H9 (cell line): ENCODE data around the gene CHD6. TPM values are rescaled to one million over a fixed set of nuclear protein-coding genes. Genes with fewer than 3 reads are reported as not detected.

Experiments
- DNase-seq: peaks from one replicate; pipeline ENCODE4 v3.0.0-alpha.2; 2017
- H2AFZ ChIP-seq: one replicate; pipeline ENCODE4 v1.6.1; 2013; ENCODE audit warnings: mild to moderate bottlenecking, low read length, control low read depth, moderate library complexity
- H2AK5ac ChIP-seq: 2 replicates; pipeline ENCODE4 v1.6.1; 2013; ENCODE audit warnings: low read length, control low read depth, mixed read lengths; ENCODE audit not compliant: insufficient read length
- H2BK120ac ChIP-seq: one replicate; pipeline ENCODE4 v1.6.1; 2013; ENCODE audit warnings: low read depth, mild to moderate bottlenecking, low read length, control low read depth, inconsistent platforms; ENCODE audit not compliant: poor library complexity, severe bottlenecking
- H2BK12ac ChIP-seq: 2 replicates; pipeline ENCODE4 v1.6.1; 2013; ENCODE audit warnings: low read length, control low read depth, mixed read lengths, low read depth; ENCODE audit not compliant: insufficient read length
- H2BK15ac ChIP-seq: 2 replicates; pipeline ENCODE4 v1.6.1; 2013; ENCODE audit warnings: low read depth, low read length, control low read depth
- H2BK20ac ChIP-seq: one replicate; pipeline ENCODE4 v1.6.1; 2013; ENCODE audit warnings: low read depth, mild to moderate bottlenecking, low read length, control low read depth, inconsistent platforms; ENCODE audit not compliant: poor library complexity, severe bottlenecking
- H2BK5ac ChIP-seq: 2 replicates; pipeline ENCODE4 v1.6.1; 2013; ENCODE audit warnings: low read length, control low read depth, mixed read lengths; ENCODE audit not compliant: insufficient read length
- H3K14ac ChIP-seq: 2 replicates; pipeline ENCODE4 v1.6.1; 2013; ENCODE audit warnings: low read length, control low read depth; ENCODE audit not compliant: insufficient read depth
- H3K18ac ChIP-seq: 2 replicates; pipeline ENCODE4 v1.6.1; 2013; ENCODE audit warnings: low read depth, mild to moderate bottlenecking, mixed read lengths, low read length, control low read depth; ENCODE audit not compliant: insufficient read length
- H3K23ac ChIP-seq: 2 replicates; pipeline ENCODE4 v1.6.1; 2013; ENCODE audit warnings: low read length, control low read depth, mixed read lengths, low read depth; ENCODE audit not compliant: insufficient read length
- H3K23me2 ChIP-seq: 2 replicates; pipeline ENCODE4 v1.6.1; 2013; ENCODE audit warnings: low read depth, mild to moderate bottlenecking, mixed read lengths, low read length, control low read depth; ENCODE audit not compliant: insufficient read length, poor library complexity, severe bottlenecking
- H3K27ac ChIP-seq: 2 replicates; pipeline ENCODE4 v1.5.1; 2013; ENCODE audit warnings: low read length, control low read depth, mixed read lengths, low read depth; ENCODE audit not compliant: insufficient read length
- H3K27me3 ChIP-seq: 2 replicates; pipeline ENCODE4 v1.6.1; 2013; ENCODE audit warnings: low read length, control low read depth, inconsistent platforms; ENCODE audit not compliant: insufficient read depth
- H3K4ac ChIP-seq: 2 replicates; pipeline ENCODE4 v1.6.1; 2013; ENCODE audit warnings: low read depth, mild to moderate bottlenecking, control low read depth, inconsistent platforms, low read length, moderate library complexity
- H3K4me1 ChIP-seq: 2 replicates; pipeline ENCODE4 v1.6.1; 2013; ENCODE audit warnings: low read length, control low read depth, inconsistent platforms; ENCODE audit not compliant: insufficient read depth
- H3K4me2 ChIP-seq: 2 replicates; pipeline ENCODE4 v1.6.1; 2013; ENCODE audit warnings: low read length, control low read depth, mixed read lengths; ENCODE audit not compliant: insufficient read length, insufficient read depth
- H3K56ac ChIP-seq: 2 replicates; pipeline ENCODE4 v1.6.1; 2013; ENCODE audit warnings: low read depth, mild to moderate bottlenecking, mixed read lengths, low read length, control low read depth; ENCODE audit not compliant: insufficient read length
- H3K79me1 ChIP-seq: 2 replicates; pipeline ENCODE4 v1.6.1; 2013; ENCODE audit warnings: low read depth, mild to moderate bottlenecking, moderate library complexity, low read length, control low read depth, inconsistent platforms; ENCODE audit not compliant: insufficient read depth, poor library complexity, severe bottlenecking
- H3K79me2 ChIP-seq: 2 replicates; pipeline ENCODE4 v1.6.1; 2013; ENCODE audit warnings: low read length, control low read depth, inconsistent platforms; ENCODE audit not compliant: insufficient read depth
- H3K9ac ChIP-seq: 2 replicates; pipeline ENCODE4 v1.6.1; 2013; ENCODE audit warnings: low read length, control low read depth, mixed read lengths; ENCODE audit not compliant: insufficient read length; ENCODE audit errors: extremely low read depth
- H3K9me3 ChIP-seq: one replicate; pipeline ENCODE4 v1.6.1; 2013; ENCODE audit warnings: low read depth, low read length, inconsistent platforms; ENCODE audit not compliant: control insufficient read depth
- H3T11ph ChIP-seq: one replicate; pipeline ENCODE4 v1.6.1; 2013; ENCODE audit warnings: mild to moderate bottlenecking, low read length, control low read depth, inconsistent platforms
- H4K20me1 ChIP-seq: one replicate; pipeline ENCODE4 v1.6.1; 2013; ENCODE audit not compliant: control insufficient read depth, insufficient read length, insufficient read depth
- H4K5ac ChIP-seq: 2 replicates; pipeline ENCODE4 v1.6.1; 2013; ENCODE audit warnings: low read depth, mild to moderate bottlenecking, mixed read lengths, low read length, control low read depth; ENCODE audit not compliant: insufficient read length
- H4K8ac ChIP-seq: replicated peaks from 2 replicates; pipeline ENCODE4 v1.6.1; 2013; ENCODE audit warnings: low read length, control low read depth, mixed read lengths, low read depth; ENCODE audit not compliant: insufficient read length
- H4K91ac ChIP-seq: 2 replicates; pipeline ENCODE4 v1.6.1; 2013; ENCODE audit warnings: low read depth, mild to moderate bottlenecking, moderate library complexity, mixed read lengths, low read length, control low read depth; ENCODE audit not compliant: insufficient read length
- H3K27ac Mint-ChIP-seq, 3 experiments: 2 replicates in 2 of 3; 3 replicates in 1 of 3; pipeline ENCODE4 v1.8.0; 2020 to 2021; ENCODE audit warnings: mixed read lengths in 3 of 3, mild to moderate bottlenecking in 1 of 3, moderate library complexity in 1 of 3
- H3K27me3 Mint-ChIP-seq: 2 replicates; pipeline ENCODE4 v1.8.0; 2021; ENCODE audit warnings: low read depth, mild to moderate bottlenecking, moderate library complexity, mixed read lengths
- H3K36me3 Mint-ChIP-seq, 3 experiments: 2 replicates in 2 of 3; 3 replicates in 1 of 3; pipeline ENCODE4 v1.8.0; 2020 to 2021; ENCODE audit warnings: low read depth in 3 of 3, mixed read lengths in 3 of 3; ENCODE audit not compliant: insufficient read depth in 1 of 3
- H3K4me1 Mint-ChIP-seq, 2 experiments: 2 replicates each; pipeline ENCODE4 v1.8.0; 2020; ENCODE audit warnings: mixed read lengths in 2 of 2
- H3K4me3 Mint-ChIP-seq, 2 experiments: 2 replicates in 1 of 2; 3 replicates in 1 of 2; pipeline ENCODE4 v1.8.0; 2020 to 2021; ENCODE audit warnings: mild to moderate bottlenecking in 2 of 2, mixed read lengths in 2 of 2, moderate library complexity in 1 of 2
- H3K9me3 Mint-ChIP-seq, 2 experiments: 2 replicates in 1 of 2; 3 replicates in 1 of 2; pipeline ENCODE4 v1.8.0; 2020; ENCODE audit warnings: mild to moderate bottlenecking in 2 of 2, mixed read lengths in 2 of 2, moderate library complexity in 1 of 2
- CTCF ChIP-seq: fragments of 200-600 bp; sonication (generic); conservative IDR thresholded peaks from 3 replicates; pipeline ENCODE4 v1.8.0; 2021; ENCODE audit warnings: antibody characterized with exemption, mild to moderate bottlenecking
- WGBS: extraction: QIAGEN DNeasy Blood & Tissue Kit; methylation state at CpG from one replicate; pipeline ENCODE4 v1.1.7; 2013; ENCODE audit warnings: missing lambda C conversion rate, low lambda C conversion rate, mixed read lengths; ENCODE audit not compliant: insufficient read length; ENCODE audit errors: extremely low coverage; 5-methylcytosine and 5-hydroxymethylcytosine counted together
- total RNA-seq: library from RNA; stranded (reverse); gene quantifications from 2 replicates; pipeline ENCODE4 v1.2.1, GENCODE V29; 2021

Gene CHD6
- total RNA-seq, 1 experiment from 2014 or later, result 51.5 TPM

DNA sequence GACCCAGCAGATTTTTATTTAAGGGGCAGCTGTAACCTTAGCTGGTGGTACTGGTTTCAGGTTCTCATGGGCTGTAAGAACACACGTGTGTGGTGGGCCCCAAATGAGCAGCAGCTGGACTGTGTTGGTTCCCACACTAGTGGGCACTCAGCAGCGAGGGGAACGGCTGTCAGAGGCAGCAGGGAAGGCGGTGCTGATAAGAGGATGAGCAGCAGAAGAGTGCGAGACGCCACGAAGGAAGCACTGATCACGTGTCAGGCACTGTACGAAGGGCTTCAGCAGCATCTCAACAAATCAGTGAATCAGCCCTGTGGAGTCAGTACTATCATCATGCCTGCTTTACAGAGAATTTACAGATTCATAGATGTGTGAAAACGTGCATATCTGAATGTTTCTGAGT, 210.6 kb downstream of the CHD6 start:
- Histone ChIP-seq H2BK15ac (no peak overlapping the region), H2BK120ac (no peak overlapping the region), H4K5ac (no peak overlapping the region), H3K23me2 (no peaks in the 10 kb centered on the region), H4K91ac (no peak overlapping the region), H3K27ac (no peak overlapping the region), H3K23ac (no peak overlapping the region), H3K18ac (no peak overlapping the region), H3K4me1 (no peaks in the 10 kb centered on the region), H2BK20ac (no peak overlapping the region), H2AK5ac (no peak overlapping the region), H3K79me1 (no peaks in the 10 kb centered on the region), H3K79me2 (no peaks in the 10 kb centered on the region), H2AFZ (no peak overlapping the region), H3K9me3 (no peaks in the 10 kb centered on the region), H2BK12ac (no peak overlapping the region), H4K20me1 (no peaks in the 10 kb centered on the region), H3K14ac (no peak overlapping the region), H4K8ac (no peak overlapping the region), H3T11ph (no peak overlapping the region), H2BK5ac (no peak overlapping the region), H3K27me3 (no peaks in the 10 kb centered on the region), H3K4ac (no peak overlapping the region), H3K9ac (no peak overlapping the region), H3K4me2 (no peak overlapping the region), H3K56ac (no peak overlapping the region)
- Mint-ChIP-seq H3K9me3 (no peaks in the 10 kb centered on the region), H3K4me3 (no peak overlapping the region), H3K27me3 (no peaks in the 10 kb centered on the region), H3K4me1 (no peaks in the 10 kb centered on the region), H3K27ac (no peak overlapping the region), H3K36me3 (peaks cover 29 to 84% (median 79%) of the 10 kb centered on the region in 3 experiments)
- no peak for DNase-seq
- no CpG with 5 or more reads among the region's 10 CpGs for WGBS
- TF ChIP-seq CTCF, result no peak
